ENCODE measurements around the gene PBRM1. TPM values are rescaled to one million over a fixed set of nuclear protein-coding genes. Genes with fewer than 3 reads are reported as not detected.

The PBRM1 gene
- total and polyA plus RNA-seq, 2 of the 13 experiments (the other 11 are each of a cell fraction or from before 2014, with no cell fraction given): 10.9 to 33.2 TPM

DNA sequence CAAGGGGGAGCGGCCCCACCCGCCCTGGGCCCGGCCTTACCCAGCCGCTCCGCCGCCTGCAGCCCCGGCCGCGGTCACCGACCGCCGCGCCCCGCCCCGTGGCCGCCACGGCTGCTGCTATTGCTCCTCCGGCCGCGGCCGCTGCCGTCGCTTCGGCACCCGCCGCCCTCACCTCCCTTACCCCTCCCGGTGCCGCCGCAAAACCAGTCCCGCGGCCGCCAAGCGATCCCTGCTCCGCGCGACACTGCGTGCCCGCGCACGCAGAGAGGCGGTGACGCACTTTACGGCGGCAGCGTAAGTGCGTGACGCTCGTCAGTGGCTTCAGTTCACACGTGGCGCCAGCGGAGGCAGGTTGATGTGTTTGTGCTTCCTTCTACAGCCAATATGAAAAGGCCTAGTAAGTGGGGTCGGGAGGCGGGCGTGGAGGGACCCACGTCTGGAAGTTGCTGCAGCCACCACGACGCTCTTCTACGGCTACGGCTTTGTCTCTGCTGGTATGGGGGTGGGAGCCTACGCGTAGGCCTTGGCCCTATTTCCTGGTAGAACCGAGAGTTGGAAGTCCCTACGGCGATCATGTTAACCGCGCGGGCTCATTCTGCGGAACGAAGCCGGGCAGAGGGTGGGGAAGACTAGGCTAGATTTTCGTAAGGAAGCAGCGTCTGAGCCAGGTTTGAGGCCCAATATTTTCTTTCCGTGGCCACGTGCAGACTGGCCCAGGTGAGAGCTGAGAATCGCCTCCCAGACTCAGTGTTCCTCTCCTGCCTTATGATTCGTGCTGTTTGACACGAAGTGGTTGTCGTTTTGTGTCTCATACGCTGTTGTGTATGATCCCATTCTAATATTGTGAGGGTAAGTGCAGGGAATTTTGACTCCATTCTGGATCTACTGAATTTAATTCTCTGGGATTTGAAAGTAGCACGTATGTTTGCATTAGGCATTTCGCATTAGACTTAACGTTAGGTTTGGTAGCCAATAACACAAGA is at the start of gene PBRM1, which contains the start of gene GNL3 (continued):
- TF ChIP-seq, protein P1, sequence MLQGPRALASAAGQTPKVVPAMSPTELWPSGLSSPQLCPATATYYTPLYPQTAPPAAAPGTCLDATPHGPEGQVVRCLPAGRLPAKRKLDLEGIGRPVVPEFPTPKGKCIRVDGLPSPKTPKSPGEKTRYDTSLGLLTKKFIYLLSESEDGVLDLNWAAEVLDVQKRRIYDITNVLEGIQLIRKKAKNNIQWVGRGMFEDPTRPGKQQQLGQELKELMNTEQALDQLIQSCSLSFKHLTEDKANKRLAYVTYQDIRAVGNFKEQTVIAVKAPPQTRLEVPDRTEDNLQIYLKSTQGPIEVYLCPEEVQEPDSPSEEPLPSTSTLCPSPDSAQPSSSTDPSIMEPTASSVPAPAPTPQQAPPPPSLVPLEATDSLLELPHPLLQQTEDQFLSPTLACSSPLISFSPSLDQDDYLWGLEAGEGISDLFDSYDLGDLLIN (CRISPR knock-in tag; IDR thresholded peaks at IDR 0.05; ENCODE audit: borderline replicate concordance): no peak
- no peak for TF ChIP-seq NBN (conservative IDR thresholded peaks at IDR 0.05)
- TF ChIP-seq TBX2 (CRISPR knock-in tag; IDR thresholded peaks at IDR 0.05; ENCODE audit: borderline replicate concordance): peak; percentile 83
- TF ChIP-seq ZNF792 (CRISPR knock-in tag; IDR thresholded peaks at IDR 0.05): 0 out of 2 replicates have a peak, but pooled peaks have one; percentile 67
- TF ChIP-seq ATF7 (IDR thresholded peaks at IDR 0.05): no peak
- TF ChIP-seq ATF7 (CRISPR knock-in tag; IDR thresholded peaks at IDR 0.05): peak; percentile 79
- TF ChIP-seq MAFG (CRISPR knock-in tag; IDR thresholded peaks at IDR 0.05): no peak
- no peak for TF ChIP-seq ZNF775 (CRISPR knock-in tag; IDR thresholded peaks at IDR 0.05; ENCODE audit: borderline replicate concordance)
- TF ChIP-seq ZNF335 (CRISPR knock-in tag; IDR thresholded peaks at IDR 0.05): peak; percentile 95
- TF ChIP-seq SMARCE1 (IDR thresholded peaks at IDR 0.05; ENCODE audit: borderline replicate concordance): no peak
- TF ChIP-seq ZNF773 (CRISPR knock-in tag; IDR thresholded peaks at IDR 0.05; ENCODE audit: borderline replicate concordance): peak; percentile 67; the same call in 1 of the 2 replicates
- TF ChIP-seq, protein P2, sequence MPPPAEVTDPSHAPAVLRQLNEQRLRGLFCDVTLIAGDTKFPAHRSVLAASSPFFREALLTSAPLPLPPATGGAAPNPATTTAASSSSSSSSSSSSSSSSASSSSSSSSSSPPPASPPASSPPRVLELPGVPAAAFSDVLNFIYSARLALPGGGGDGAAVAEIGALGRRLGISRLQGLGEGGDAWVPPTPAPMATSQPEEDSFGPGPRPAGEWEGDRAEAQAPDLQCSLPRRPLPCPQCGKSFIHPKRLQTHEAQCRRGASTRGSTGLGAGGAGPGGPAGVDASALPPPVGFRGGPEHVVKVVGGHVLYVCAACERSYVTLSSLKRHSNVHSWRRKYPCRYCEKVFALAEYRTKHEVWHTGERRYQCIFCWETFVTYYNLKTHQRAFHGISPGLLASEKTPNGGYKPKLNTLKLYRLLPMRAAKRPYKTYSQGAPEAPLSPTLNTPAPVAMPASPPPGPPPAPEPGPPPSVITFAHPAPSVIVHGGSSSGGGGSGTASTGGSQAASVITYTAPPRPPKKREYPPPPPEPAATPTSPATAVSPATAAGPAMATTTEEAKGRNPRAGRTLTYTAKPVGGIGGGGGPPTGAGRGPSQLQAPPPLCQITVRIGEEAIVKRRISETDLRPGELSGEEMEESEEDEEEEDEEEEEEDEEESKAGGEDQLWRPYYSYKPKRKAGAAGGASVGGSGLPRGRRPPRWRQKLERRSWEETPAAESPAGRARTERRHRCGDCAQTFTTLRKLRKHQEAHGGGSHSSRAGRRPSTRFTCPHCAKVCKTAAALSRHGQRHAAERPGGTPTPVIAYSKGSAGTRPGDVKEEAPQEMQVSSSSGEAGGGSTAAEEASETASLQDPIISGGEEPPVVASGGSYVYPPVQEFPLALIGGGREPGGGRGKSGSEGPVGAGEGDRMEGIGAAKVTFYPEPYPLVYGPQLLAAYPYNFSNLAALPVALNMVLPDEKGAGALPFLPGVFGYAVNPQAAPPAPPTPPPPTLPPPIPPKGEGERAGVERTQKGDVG (CRISPR knock-in tag; IDR thresholded peaks at IDR 0.05; ENCODE audit: borderline replicate concordance): peak; percentile 66; the same call in 1 of the 2 replicates
- TF ChIP-seq MXI1 (IDR thresholded peaks at IDR 0.05; ENCODE audit: borderline replicate concordance, low read depth, low read length): peak; percentile 99
- TF ChIP-seq EP300 (IDR thresholded peaks at IDR 0.05; ENCODE audit: low read depth in 2 of 2, low read length in 2 of 2): 0 out of 4 replicates have a peak, but pooled peaks of 1 of the 2 experiments have one; percentile 4
- peak; percentile 48 for TF ChIP-seq EP300 (CRISPR knock-in tag; IDR thresholded peaks at IDR 0.05; ENCODE audit: borderline replicate concordance)
- TF ChIP-seq BORCS8-MEF2B (CRISPR knock-in tag; IDR thresholded peaks at IDR 0.05): peak; percentile 96
- TF ChIP-seq SCMH1 (CRISPR knock-in tag; IDR thresholded peaks at IDR 0.05; ENCODE audit: borderline replicate concordance): no peak
- TF ChIP-seq ZNF776 (CRISPR knock-in tag; IDR thresholded peaks at IDR 0.05): peak; percentile 90
- no peak for TF ChIP-seq CENPX (CRISPR knock-in tag; IDR thresholded peaks at IDR 0.05)
- TF ChIP-seq SNAPC5 (CRISPR knock-in tag; IDR thresholded peaks at IDR 0.05; ENCODE audit: borderline replicate concordance): peak; percentile 83; the same call in 1 of the 2 replicates
- no peak for TF ChIP-seq ZNF784 (CRISPR knock-in tag; IDR thresholded peaks at IDR 0.05; ENCODE audit: borderline replicate concordance)
- TF ChIP-seq ZEB1 (IDR thresholded peaks at IDR 0.05; ENCODE audit: insufficient replicate concordance, low read depth): no peak
- no peak for TF ChIP-seq PTBP1 (IDR thresholded peaks at IDR 0.05; ENCODE audit: low read depth, low read length, poor library complexity, severe bottlenecking)
